Activated T-helper 9 cell treated with anti-CD3 and anti-CD28 coated beads, Interleukin-2, amount 50 U/mL, for 16 hours (primary cell): ENCODE results near the gene SLC35C1.

Experiments used
- DNase-seq: peaks from one replicate; pipeline ENCODE4 v3.0.0-alpha.2; 2020; ENCODE audit warnings: low read depth

The SLC35C1 gene

DNA sequence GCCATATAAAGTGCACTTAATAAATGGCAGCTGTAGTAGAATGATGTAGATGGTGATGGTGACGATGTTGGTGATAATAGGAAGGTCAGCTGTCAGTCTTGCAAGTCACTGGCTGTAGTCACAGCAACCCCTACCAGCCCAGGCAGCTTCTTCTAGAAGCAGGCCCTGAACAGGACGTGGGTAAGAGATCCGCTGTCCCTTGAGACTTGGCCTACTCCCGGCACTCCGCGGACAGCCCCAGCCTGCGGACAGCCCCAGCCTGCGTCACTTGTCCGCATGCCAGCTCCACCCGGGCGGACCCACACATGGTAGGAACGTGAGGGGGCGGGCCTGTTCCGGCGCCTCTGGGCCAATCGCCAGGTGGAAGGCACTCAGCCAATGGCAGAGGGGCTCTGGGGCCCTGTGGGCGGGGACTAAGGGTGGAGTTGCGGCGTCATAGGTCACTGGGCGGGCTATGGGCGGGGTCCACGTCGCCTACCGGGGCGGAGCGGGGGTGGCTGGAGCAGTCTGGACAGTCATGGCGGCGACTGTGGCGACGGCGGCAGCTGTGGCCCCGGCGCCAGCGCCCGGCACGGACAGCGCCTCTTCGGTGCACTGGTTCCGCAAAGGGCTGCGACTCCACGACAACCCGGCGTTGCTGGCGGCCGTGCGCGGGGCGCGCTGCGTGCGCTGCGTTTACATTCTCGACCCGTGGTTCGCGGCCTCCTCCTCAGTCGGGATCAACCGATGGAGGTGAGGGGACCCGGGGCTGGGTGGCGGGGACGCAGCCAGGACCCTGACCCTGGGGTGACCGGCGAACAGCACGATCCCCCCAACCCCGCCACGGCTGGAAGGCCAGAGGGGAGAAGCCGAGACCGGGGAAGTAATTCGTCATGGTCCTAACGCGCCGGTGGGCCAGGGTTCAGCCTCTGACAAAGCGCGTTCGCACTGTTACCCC, 42.3 kb downstream of the SLC35C1 start, which contains the start of gene CRY2:
TSS of gene CRY2 (plus strand) at position 502 of the 937 bp plus-strand sequence. CDS start at position 518, 16 bp downstream.
- DNase-seq, result peak; percentile 98

DNA sequence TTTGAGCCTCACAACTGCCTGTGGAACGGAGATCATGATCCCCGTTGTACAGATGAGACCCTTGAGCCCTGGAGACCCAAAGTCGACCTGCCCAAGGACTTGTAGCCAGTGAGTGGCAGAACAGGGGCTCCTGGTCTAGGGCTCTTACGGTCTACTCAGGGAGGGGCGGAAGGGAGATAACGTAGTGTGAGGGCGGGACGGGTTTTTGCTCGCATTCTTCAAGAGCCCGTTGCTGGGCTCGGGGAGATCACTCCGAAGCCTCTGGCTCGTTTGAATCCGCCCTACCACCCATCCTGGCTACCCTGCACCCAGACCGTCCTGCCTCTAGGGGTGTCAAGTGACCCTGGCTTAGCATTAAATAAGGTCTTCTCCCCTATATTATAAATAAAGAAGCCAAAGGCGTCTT, 43.0 kb downstream of the SLC35C1 start:
- peak; percentile 9 for DNase-seq

DNA sequence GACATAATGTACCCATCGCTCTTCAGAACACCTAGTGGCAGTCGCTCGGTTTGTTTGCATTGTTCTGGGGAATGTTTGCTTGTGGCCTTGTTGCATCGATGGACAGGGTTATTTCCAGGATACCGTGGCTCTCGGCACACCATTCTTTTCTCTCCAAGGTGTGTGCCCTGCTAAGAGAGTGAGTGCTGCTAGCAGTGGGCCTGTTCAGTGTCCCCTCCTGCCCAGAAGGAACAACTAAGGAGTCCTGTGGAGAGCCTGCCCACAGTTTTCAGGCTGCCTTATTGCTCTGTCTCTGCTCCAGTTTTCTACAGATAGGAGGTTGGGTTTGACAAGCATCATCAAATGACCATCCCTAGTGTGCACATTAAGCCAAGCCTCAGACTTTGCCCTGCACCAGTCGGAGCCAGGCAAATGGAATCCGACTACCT, 43.7 kb downstream of the SLC35C1 start:
- no peak for DNase-seq

DNA sequence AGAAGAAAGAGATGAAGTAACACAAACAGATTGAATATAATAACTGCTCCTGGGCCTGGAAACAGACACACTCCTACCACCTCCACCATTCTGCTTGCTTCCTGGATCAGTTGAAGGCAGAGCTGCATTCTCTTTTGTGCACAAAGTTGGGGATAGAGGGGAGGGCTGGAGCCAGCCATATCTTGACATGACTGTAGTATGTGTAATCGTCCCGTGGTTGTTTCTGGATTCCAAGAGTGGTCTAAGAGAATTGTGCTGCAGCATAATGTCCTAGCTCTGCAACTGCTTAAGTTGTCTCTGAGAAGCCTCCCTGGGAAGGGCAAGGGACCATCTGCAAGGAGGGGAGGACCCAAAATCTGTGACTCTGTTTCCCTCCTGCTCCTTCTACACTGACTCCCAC, 45.5 kb downstream of the SLC35C1 start:
- no peak for DNase-seq

DNA sequence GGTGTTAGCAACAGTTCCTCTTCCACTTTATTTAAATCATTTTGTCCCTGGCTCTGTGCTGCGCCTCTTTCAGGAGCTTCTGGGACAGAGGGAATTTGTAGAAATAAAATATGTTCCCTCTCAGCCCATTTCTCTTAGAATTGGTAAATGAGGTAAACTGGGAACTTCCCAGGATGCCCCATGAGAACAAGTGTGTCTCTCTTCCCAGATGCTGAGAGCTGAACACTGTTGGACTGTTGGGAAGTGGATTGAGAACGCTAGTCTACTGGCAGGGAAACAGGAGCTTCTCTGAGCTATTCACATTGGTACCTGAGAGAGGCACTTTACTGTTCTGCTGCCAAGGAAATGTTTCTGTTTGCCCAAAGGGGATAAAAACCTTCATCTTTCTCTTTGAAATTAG, 46.3 kb downstream of the SLC35C1 start:
- DNase-seq, result no peak

DNA sequence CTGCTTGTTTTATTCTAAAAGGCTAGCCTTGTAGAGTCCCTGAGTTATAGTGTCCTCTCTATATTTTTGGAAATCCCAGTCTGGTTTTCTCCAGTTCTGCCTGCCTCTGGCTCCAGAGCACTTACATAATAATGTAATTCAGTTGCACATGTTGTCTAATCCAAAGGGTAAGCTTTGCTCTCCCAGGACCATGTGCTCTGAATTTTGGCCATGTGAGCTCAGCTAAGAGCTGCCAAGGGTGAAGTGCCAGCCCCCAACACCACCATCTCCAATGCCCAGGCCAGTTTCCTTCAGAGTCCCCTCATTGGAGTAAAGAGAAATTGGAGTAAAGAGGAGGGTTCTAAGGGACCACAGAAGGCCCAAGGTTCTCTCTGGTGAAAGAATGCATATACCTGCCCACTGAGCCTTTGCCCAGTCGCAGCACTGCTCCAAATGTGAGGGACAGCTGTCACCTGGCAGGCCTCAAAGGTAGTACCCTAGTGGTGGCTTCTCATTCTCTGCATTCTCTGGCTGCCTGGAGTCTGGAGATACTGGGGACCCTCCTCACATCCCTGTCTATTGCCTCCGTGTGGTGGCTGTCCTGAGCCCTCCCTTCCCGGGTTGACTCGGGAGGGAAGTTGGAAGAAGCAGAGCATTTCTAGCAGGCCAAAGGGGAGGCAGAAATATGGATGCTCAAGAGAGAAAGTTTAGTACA, 47.2 kb downstream of the SLC35C1 start:
- no peak for DNase-seq

DNA sequence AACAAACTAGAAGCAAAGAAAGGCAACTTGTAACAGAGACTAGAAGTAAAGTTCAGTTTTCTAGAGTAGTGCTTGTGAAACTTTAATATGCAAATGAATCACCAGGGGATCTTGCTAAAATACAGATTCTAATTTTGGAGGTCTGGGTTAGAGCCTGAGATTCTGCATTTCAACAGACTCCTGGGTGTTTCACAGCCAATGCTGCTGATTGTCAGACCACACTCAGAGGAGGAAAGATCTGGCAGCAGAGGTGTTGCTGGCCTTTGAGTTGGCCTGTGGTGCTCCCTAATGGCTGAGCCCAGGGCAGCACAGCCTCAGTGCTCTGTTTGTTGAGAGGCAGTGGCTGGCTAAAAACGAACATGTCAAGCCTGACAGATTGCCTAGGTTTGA, 47.8 kb downstream of the SLC35C1 start:
- DNase-seq, result no peak

DNA sequence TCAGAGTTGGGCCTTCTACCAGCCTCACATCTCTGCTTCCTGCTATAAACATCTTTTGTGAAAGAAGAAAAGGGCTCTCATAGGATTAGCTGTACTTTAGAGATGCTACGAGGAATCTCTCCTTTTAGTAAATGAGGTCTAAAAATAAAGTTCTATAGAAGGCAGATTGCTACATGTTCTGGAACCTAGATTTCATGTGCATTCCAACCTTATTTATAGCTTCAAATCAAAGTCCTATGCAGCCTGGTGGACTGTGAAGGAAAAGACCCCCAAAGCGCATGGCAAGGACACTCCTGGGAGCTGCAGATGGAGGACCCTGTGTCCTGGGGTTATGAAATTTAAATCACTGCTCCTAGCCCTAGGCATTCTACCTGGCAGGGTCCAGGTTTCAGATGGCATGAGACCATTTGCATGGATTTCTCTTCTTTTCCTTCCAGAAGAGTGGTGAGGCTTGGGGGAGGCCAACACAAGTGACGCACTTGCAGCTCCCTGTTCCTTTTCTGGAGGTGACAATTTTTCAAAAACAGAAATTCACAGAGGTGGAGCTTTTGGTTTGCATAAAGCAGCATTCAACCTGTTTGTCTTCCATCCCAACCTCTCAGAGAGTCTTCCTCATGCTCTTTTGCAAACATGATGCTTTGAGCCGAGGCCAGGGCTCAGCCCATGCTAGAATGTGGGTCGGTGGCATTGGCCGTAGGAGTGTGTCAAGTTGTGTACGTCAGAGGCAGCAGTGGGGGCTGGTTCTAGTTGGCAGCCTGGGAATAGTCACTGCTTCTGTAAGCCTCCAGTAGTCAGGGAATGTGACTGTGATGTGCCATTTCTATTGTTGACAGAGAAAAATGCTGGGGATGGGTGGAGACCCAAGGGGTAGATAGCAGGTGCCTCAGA, 48.6 kb downstream of the SLC35C1 start:
- no peak for DNase-seq

DNA sequence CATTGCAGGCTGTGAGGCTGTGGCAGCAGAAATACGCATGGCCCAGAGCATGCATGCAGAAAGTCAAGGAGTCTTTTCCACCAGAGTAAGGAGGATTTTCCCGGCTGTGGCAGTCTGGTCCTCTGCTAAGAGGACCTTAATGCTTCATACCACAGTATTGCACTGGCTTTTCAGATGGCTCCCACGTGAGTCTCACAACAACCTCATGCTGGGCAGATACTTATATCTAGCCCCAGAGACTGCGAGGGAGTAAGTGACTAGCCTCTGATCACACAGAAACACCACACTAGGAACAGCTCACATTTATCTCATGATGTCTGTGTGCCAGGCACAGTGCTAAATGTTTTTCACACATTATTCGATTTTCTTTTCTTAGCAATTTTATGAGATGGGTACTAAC, 50.4 kb downstream of the SLC35C1 start:
- DNase-seq, result no peak

DNA sequence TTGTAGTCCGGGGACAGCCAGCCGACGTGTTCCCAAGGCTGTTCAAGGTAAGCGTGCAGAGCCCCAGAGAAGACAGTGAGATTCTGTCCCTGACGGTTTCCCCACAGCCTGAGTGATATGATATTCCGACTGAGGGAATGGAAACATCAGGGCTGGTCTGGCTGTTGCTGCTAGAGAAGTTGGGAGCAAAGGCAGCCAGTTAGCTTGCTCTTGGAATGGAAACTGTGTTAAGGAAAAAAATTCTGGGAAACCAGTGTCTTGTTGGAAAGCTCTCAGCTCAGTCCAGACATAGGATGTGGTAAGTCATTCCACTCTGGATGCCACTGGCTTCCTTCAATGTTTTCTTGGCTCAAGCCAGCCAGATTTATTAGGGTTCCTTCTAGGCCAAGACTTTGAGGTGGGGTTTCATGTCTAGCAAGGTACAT, 51.1 kb downstream of the SLC35C1 start:
- DNase-seq, result no peak

DNA sequence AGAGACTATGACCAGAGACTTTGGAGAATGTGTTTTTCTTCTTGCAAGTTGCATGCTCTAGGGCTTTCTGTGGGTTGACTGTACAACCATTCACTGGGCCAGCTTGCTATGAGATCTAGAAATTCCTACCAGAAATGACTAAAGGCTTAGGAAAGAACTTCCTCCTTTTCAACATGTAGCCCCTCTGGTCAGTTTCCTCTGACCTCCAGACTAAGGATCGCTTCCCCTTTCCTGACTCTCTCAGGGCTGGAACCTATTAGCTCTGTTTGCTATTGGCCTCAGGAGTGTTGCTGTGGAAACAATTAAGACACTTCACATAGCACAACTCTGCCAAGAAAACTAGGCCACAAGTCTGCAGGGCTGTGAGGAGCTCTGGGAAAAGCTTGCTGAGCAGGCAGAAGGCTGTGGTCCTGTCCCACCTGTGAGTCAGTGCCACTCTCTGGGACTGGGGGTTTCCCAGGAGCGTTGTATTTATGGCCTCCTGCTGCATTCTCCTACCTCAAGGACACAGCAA, 53.1 kb downstream of the SLC35C1 start:
- DNase-seq, result no peak

DNA sequence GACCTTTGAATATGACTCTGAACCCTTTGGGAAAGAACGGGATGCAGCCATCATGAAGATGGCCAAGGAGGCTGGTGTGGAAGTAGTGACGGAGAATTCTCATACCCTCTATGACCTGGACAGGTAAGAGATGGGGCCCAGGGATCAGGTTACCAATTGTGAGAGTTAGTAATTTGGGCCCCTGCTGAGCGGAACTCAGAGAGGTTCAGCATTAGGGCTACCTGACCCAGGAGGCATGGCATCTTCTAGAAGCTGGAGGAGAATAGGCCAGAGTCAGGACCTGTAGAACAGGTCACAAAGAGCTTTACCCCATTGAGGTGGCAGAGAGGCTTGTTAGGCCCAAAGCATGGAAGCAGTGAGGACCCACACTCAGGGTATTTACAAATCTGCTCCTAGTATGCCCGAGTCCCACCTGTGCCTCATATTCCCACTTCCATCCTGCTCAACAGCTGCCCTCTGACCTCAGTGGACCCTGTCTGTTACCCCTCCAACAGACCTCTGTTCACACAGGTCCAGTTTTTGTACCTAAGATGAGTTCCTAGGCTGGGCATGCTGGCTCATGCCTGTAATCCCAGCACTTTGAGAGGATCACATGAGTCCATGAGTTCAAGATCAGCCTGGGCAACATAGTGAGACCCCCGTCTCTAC, 53.9 kb downstream of the SLC35C1 start:
- no peak for DNase-seq

DNA sequence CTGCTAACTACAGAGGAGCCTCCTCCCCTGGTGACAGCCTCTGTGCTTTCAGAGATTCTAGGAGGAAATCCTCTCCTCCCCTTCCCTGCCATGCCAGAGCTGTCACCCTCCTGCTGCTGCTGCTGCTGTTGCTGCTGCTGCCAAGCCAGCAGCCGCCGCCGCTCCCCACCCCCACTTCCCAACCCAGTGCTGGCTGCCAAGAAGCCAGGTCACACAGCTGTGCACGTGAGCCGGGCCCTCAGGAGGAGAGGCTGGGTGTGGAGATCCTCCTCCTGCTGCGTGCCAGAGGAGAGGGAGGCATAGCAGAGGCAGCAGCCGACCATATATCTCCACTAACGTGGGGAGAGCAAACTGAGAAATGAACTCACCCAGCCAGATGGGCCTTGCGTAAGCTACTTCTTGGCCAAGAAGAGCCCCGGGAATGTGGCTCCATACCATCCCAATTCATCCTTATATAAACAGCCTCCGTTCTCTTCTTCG, 54.8 kb downstream of the SLC35C1 start:
- no peak for DNase-seq

DNA sequence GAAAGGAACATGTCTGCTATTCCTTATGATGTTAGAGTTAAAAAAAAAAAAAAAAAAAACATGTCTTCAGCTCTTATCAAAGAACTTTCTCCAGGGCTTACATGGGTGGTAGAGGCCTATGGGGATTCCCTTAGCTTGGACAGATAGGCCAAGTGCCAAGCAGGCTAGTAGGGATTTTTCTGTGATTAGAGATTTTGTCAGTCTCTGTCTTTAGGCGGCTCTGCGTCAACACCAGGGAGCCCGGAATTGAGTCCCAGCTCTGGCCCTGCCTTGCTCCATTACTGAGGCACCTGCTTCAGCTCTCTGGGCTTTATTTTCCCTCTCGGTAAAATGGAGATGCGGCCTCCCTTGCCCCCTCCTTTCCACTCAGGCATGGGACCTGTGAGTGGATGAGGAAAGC, 55.4 kb downstream of the SLC35C1 start:
- DNase-seq, result no peak

DNA sequence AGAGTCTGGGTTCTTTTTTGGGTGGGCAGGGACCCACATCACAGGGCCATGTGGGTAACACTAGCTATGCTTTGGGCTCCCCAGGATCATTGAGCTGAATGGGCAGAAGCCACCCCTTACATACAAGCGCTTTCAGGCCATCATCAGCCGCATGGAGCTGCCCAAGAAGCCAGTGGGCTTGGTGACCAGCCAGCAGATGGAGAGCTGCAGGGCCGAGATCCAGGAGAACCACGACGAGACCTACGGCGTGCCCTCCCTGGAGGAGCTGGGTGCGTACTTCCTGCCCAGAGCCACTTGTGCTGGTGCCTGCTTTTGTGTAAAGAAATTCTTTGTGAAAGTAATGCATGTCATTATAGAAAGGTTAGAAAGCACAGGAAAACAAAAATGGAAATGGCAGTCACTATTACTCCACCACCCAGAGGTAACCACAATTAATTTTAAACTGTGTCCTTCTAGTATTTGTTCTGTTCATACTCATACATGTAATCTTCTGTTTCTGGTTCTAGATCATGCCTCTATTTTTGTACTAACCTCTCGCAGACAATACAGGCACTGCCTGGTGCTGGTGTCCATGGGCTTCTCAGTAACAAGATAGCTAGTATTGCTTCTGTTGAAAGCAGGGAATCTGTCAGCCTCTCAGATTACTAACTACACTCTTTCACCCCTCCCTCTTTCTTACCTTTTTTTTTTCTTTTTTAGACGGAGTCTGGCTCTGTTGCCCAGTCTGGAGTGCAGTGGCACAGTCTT, 56.0 kb downstream of the SLC35C1 start:
- no peak for DNase-seq
